Stimulated activated CD4-positive, alpha-beta T cell treated with anti-CD3 and anti-CD28 coated beads, Interleukin-2, amount 100 ng/mL, for 24 hours (primary cell): ENCODE results near the gene ZEB2.

Experiments
- DNase-seq, 2 donors: peaks; one replicate each; pipeline ENCODE4 v3.0.0-alpha.2; 2020

The ZEB2 gene

DNA sequence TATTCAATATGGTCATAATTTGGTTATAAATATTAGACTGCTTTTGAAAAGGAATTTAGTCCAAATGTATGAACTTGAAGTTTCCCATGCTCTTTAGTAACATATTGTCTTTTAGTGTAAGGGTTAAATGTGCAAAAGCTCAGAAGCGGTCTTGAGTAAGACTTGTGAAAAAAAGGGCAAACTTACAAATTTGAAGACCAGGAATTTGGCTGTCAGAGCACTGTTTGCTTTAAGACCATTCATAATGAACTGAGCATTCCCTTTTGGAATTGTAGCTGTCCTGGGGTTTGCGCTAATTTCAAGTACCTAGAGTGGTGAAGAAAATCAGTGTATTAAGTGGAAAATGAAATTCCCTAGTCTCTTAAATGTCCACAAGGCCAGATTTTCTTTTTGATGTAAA is 6.9 kb upstream of the ZEB2 start:
- DNase-seq, result no peak

DNA sequence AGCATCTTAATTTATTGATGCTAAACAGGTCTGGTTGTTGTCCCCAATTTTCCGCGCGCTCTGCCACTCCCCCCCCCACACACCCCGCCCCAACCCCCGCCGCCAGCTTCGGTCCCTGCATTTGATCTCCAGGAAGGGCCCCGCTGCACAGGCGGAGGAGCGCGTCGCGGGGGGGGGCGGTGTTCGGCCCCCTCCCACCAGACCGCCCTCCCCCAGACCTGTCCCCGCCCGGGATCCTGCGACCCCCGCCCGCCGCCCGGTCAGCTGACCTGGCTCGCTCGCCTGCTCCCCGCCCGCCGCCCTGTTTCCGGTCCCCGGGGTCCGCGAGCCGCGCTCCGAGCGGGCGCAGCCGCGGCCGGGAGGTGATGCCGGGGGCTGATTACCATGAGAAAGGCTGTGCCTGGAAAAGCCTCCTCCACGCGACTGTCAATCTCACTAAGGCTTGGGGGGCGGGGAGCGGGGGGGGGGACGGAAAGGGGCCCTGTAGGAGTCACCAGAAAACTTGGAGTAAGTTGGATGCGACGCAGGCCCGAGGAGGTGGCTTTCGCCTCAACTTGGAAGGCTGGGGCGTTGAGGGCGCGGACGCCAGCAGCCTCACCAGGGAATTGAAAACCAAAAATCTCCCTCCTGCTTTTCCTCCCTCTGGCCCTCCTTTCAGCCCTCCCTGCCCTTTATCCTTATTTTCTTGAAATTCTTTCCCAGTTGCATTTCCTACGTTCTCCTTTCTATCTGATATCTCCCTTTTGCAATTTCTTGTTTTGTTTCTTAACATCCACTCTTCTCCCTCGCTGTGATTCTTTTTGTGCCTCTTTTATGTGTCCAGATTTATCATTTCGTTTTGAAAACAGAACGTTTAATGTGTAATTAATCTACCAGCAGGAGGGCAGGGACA is 4.4 kb upstream of the ZEB2 start:
- DNase-seq, result peak in 1 of 2 donors; percentile 29

DNA sequence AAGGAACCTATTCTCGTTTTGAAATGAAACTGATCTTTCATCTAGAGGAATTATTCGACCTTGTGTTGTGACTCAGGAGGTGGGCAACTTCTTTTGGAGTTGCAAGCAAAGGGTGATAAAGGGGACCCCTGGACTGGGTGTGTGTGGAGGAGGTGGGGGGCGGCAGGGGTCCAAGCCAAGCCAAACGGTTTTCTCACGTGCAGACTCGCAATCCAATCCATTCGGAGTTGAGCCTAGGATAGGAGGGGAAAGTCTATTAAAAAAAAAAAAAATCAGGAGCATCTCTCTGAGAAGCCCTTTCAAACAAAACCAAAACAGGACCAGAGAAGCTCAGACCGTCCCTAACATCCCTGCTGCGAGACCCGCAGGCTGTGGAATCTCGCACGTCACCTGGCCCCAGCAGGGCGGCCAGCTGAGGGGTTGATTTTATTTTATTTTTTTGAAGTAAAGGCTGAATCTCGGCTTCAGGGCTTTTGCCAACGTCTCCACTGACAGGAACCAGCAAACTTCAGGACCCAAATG is 3.7 kb upstream of the ZEB2 start:
- no peak for DNase-seq

DNA sequence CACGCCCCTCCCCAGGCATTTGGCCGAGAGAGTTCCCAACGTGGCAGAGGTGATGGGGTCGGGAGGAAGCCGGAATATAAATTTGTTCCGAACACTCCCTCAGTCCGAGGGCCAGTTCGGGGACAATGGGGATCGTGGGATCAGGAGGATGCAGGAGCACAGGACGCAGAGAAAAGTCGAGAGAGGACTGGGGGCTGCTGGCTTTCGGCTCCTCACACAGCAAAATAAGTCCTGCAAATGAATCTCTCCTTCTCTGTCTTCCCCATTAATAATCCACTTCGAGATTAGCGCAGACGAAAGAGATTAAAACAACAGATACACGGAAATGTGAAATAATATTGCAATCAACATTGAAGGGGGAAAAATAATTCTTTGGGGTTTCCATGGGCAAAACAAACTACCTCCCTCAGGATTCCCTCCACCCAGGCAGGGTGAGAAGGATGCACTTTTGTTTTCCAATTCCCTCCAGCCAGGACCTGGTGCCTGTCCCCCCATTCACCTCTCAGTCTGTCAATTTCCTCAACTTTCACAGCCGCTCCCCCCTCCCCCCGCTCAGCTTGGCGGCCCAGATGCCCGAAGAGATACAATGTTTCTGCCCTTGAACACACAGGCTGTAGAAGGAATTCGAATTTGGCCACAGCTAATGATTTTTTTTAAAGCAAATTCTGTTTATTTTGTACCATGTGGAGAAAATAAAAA is 3.1 kb upstream of the ZEB2 start:
- no peak for DNase-seq

DNA sequence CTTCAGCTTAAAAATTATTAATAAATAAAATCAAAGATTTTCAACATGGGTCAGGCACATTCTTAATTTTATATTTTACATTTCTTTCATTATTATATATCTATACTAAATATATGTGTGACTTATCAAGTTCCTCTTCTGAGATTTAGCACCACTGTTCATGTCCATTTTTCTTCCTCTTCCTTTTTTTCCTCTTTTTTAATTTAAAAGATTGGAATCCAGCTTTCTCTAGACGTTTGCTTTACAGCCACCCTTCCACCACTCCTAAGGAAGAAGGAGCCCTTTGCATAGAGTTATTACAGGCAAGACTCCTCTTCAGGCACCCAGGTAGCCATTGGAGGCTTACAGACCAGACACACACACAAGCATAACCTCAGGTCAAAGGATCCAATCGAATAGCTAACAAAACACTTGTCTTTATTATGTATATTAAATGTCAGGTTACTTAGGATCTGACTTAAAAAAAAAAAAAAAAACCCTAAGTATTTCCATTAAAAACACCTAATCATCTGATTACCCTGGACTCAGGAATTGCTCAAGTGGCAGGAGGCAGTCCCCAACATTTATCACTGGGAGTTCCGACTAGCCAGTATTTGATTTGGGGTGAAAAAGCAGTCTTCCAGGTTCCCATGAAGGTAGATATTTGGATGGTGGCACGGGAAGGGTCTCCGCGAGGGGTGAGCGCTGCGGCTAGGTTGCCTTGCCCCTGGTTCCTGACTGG is 2.4 kb upstream of the ZEB2 start:
- no peak for DNase-seq

DNA sequence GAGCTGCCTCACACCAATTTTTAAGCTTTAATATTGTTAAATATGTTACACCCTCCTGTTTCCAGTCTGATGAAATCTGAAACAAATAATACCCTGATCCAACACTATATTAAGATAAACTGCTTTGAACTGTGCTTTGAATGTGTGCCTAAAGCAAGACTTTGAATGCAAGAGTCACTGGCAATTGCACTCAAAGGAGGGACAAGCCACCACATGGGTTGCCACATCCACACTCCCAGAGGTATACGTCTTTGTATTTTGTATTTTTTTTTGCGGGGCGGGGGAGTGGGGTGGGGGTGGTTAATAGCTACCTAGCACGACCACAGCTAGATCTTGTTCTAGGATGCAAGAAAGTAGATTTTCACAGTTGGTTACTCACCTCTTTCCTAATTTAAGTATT is 1.8 kb upstream of the ZEB2 start:
- DNase-seq, result no peak

DNA sequence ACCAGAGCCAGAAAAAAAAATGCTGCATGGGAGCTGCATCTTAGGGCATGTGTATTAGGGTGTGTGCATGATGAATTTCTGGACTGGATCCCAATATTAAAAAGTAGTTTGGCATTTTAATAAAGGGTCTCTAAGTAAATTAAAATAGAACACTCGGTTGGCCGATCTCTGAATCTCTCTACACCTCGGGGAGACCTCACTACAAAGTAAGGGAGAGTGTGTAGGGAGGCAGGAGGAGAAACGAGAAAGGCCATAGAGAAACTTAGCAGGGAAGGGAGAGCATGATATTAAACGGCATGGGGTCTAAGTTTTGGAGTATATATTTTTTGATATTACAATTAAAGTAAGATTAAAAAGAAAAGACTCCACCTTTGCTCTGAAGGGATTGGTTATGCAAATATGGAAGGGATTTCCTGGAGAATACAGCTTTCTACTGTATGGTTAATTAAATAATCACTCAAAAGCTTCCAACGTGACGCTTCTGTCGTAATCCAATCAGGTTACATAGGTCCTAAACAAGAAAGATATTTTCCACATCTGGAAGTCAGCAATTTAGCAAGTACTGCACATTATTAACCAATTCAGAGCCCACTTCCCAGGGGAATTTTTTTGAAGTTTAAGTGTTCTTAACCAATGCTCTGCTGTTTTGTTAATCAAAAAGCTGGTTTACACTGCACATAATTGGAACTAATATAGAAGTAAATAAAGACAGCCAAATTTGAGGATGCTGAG is 1.0 kb upstream of the ZEB2 start:
- DNase-seq, result no peak

DNA sequence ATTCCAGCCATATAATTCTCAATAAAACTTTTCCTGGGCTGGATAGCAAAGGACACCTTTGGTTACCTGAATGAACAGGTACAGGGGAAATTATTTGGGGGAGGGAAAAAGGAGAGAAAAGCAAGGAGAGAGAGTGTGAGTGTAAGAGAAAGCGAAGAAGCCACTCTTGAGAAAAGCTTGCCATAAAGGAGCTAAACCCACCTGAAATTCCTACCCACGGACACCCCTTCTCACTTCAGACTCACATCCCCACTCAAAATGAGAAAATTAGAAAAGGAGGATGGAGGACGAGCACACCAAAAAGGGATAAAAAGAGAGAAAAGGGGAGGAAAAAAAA is 354 bp downstream of the ZEB2 start:
- DNase-seq, result no peak

DNA sequence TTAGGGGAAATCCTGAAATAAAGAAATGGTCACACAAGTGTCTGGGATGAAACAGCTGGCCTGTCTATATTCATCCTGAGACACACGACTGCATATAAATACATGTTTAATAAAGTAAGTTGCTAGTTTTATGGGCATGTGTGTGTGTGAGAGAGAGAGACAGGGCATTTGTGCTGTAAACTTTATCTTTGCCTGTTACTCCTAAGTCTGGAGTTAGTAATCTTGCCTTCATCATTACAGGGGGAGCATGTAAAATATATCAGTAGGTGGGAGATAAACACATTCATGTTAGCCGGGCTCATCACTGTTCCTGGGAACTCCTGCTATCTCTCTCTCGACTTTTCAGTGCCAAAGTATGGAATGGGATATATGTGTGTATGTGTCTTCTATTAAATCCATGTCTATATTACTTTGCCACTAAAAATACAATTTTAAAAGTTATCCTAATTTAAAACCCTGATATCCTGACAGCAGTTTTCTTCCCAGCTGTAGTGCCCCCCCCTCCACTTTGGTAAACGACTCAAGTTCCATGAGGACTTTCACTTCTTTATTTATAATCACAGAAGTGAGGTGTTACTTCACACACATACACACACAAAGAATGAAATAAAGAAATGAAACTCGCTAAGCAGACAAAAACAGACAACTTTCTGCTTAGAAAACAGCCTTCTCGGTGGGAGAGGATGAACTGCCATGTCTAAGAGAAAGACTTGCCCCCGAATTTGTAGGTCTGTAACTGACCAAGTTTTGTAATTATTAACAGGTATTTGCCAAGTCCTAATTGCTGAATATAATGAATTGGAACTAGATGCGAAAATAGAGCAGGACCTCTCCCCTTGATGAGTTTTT is 947 bp downstream of the ZEB2 start:
- no peak for DNase-seq

DNA sequence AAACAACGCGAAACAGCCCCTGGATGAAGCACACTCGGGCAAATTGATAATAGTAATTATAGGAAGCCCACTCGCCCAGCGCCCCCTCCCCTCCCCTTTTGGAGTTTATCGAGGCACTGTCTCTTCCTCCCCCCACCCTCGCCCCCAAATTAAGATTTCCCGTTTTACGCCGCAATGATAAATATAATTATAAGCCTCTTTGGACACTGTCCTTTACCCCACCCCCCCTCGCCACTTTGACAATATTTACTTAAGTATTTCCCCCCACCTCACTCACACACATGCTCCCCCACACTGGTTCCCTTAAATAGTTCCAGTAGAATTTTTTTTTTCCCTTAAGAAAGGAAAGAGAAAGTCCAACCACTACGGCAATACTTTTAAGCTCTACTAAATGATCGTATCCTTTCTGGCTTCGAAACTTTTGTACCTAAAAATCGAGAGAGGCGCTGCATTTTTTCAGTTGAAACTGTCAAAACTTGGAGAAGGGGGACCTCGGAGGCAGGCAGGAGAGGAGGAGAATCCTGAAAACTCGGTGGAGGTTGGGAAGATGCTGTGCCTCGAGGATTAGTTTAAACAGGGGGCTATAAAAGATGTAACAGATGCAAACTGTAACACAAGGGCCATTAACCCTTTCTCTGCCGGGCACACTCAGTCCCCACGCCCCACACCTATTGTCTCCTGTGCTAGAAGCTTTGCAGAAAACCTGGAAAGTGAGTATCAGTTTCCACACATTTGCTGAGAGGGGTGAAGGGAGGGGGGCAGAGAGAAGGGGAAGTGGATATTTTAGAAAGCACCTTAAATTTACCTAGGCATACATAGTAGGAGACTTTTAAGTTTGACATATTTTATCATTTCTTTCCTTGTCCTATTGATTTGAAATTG is 1.8 kb downstream of the ZEB2 start:
- DNase-seq, result no peak

DNA sequence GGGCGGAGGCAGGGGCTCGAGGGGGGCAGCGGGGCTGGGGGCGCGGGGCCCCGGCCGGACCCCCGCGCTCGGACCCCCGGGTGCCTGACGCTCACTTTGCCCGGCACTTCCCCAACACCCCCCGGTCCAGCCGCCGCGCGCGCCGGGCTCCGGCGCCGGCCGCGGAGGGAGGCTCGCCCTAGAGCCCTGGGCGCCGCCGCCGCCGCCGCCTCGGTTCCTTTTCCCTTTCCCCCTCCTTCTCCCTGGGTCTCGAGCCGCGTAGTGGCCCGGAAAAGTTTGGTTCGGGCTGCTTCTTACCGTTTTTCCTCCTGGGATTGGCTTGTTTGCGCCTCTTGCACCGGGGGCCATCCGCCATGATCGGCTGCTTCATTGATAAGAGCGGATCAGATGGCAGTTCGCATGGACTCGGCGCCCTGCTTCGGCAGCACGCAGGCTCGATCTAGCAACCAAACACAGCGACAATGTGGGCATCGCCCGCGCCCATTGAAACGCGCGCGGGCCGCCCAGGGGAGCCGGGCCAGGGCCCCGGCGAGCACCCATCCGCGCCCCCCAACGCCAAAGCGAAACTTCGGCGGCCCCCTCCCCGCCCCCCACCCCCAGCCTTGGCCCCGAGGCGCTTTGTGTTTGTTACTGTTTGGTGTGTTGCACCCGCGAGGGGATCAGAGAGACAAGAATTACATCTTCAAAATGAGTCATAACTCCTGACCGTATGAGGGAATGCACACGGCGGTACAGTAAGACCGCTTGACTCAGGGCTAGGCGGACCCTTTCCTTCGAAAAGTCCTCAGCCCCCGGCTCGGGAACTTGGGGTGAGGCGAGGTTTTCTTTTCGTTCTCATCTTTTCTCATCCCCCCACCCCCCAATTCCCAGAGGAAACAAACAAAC is 2.7 kb downstream of the ZEB2 start:
- peak; percentile 55 to 58 for DNase-seq

DNA sequence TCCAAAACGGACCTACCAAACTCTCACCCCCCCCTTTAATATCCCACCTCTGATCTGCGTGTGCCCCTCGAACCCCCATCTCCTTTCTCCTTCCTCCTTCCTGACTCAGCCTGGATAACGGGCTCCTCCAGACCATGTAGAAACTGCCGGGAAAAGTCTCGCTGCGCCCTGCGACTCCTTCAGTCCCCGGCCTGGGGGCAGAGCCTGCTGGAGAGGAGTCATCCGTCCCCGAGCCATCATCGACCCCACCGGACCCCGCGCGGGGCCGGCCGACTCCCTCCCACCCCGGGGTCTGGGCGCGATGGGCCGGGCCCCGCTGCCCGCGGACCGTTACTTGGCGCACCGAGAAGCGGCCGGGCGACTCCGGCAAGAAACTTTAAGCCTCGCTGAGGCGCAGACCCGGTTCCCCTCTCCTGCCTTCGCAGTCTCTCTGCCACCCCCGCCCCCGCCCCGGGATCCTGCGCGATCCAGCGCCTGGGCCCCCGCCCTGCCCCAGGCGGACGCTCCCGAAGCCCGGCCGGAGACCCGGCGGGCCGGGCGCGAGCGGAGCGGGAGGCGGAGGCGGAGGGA is 3.4 kb downstream of the ZEB2 start:
- DNase-seq, result peak in 1 of 2 donors; percentile 38

DNA sequence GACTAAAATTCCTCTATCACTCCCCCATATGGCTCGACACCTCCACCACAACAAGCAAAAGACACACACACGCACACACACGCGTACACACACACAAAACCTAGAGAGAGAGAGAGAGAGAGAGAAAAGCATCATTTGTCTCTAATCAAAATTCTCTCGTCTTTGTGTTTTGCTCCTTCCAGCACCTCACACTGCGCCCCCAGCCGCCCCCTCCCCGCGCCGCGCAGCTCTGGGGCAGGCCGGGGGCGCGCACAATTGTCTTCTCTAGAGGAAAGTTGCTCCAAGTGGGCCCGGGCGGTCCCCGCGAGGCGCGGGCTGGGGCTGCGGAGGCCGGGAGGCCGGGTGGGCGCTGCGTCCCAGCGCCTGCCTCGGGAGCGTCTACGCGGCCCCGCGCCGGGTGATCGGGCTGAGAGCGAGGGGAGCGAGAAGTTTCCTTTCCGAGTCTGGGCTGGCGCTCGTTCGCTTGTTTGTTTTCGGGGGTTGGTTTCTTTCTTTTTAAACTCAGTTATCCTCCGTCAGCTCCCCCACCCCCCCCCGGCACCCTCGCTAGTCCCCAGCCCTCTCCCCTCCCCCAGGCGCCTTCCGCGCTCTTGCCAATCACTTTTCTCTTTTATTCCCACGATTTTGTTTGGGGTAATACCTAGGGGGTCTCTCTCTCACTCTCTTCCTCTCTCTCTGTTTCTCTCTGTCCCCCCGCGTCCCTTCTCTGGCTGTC is 4.1 kb downstream of the ZEB2 start:
- peak; percentile 40 to 44 for DNase-seq

DNA sequence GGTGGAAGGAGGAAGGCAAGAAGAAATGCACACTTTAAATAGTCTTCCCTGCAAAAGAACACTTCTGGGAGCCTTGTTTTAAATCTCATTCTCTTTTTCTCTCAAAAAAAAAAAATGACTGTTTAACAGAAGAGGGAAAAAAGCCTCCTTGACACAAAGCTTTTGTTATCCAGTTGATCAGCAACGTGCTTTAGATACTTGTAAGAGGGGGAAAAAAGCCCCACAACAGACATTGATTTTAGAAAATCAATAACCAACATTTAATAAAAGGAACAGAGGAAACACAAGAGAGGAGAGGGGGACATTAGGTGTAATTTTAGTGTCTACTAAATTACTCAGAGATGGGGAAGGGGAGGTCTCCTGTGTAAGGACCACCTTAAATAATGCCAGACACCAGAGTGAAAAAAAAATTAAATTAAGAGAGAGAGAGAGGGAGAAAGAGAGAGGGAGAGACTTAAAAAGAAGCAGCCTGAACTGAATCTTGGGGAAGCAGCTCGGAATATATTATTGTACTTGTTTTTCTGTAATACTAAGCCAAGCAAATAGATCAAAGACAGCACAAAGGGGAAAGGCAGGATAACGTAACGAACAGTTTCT is 4.7 kb downstream of the ZEB2 start:
- no peak for DNase-seq

DNA sequence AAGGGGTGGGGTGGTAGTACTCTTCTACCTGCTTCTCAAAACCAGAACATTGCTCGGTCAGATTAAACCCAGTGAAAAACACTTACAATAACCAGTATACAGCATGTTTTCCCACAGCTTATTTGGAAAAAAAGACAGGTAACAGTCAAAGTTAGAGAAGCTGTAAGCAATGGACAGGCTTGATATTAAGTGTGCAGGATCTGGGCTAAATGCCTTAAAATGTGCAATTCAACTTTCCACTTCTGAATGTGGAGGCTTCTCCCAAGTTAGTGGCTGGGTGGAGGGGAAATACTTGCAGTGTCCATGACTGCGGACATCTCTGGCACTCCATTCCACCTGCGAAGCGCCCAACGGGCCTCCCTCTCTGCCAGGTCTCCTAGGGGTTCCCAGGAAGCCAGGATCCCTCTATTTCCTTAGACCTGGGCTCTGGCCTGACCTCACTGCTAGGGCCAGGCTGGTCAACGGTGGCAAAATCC is 5.3 kb downstream of the ZEB2 start:
- no peak for DNase-seq

DNA sequence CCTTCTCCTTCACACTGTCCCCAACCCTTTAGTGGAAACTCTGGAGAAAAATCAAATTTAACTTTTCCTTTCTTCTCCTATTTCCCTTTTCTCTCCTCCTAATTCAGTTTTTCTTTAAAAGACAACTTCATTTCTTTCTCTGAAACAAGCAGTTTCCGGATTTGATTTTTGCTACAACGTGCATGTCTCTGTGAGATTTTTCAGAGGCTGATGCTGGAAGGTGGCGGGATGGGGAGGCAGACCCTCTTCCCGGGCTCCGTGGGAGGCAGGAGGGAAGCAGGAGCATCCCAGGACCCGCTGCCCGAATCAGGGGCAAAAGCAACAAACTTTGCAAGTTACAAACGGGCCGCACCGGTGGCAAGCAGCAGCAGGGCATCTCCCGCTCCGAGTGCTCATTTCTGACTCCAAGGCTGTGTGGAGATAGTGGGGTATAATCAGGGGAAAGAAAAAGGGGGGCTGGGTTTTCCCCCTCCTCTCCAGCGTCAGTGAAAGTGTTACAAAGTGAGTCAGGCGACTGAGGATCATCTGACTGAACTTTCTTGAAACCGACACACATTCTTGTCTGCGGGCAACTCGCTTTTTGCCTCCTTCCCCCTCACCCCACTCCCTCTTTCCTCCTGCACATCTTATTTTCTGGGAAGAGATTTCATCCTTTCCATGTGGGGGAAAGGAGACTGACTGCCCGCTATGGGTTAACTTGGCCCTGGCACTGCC is 6.4 kb downstream of the ZEB2 start:
- no peak for DNase-seq

DNA sequence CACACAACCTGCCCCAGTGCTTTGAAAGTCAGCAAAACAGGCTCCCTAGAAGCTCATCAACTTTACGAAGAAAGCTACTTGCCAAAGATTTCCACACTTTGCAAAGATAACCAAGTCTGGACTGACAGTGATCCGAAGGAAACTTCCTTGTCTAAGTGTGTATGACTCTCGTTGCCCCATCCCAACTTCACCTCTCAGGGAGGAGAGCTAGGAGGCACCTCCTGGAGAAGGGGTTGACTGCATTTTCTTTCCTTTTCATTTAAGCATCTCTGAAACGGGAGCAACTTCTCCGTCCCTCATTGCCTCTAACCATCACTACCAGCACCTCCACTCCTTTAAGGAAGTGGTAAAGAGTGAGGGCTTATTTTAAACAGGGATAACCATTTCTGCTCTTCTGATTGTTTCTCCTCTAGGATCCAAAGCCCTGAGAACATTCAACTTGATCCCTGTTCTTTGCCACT is 7.0 kb downstream of the ZEB2 start:
- no peak for DNase-seq
